Measurements from ENCODE around the gene DSE. TPM values are rescaled to one million over a fixed set of nuclear protein-coding genes. Genes with fewer than 3 reads are reported as not detected.
A peak's percentile ranks its signal among the peaks of the same experiment; 100 is the strongest.

Gene DSE
- total RNA-seq, 1 experiment from 2014 or later: 38.5 TPM

GRCh38 chr6:116371120-116371917, 572 bp downstream of the DSE start (continued):
- TF ChIP-seq, protein P1, sequence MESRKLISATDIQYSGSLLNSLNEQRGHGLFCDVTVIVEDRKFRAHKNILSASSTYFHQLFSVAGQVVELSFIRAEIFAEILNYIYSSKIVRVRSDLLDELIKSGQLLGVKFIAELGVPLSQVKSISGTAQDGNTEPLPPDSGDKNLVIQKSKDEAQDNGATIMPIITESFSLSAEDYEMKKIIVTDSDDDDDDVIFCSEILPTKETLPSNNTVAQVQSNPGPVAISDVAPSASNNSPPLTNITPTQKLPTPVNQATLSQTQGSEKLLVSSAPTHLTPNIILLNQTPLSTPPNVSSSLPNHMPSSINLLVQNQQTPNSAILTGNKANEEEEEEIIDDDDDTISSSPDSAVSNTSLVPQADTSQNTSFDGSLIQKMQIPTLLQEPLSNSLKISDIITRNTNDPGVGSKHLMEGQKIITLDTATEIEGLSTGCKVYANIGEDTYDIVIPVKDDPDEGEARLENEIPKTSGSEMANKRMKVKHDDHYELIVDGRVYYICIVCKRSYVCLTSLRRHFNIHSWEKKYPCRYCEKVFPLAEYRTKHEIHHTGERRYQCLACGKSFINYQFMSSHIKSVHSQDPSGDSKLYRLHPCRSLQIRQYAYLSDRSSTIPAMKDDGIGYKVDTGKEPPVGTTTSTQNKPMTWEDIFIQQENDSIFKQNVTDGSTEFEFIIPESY (IDR thresholded peaks at IDR 0.05; ENCODE audit: extremely low read depth, insufficient replicate concordance, low read length): no peak

GRCh38 chr6:116371918-116372209, 1.1 kb downstream of the DSE start:
- TSS peak; percentile 47 for BruUV-seq (replicated peaks)
- CTCF ChIA-PET: no interaction called here
- POLR2A ChIA-PET: interaction anchor here (1.1 to 1.2 kb wide), 3 partner anchors 13 to 33 kb away, joined by 3 to 4 read pairs (median 3); no protein-coding TSS in a partner anchor
- ATAC-seq (no peak), DNase-seq (ENCODE audit: low read depth, low spot score) (no peak)
- 0 out of 2 replicates have a peak, but pooled peaks have one; percentile 11 for TF ChIP-seq EGR1 (IDR thresholded peaks at IDR 0.05; ENCODE audit: low read depth)
- no peak for TF ChIP-seq RAD21 (IDR thresholded peaks at IDR 0.05; ENCODE audit: low read depth)
- H3K9me3 ChIP-seq (ENCODE audit: control insufficient read depth in 1 of 2, insufficient read depth in 1 of 2, low read depth in 1 of 2, low read length in 2 of 2): no peaks in the 10 kb centered on the region
- no peak overlapping the region for H2AFZ ChIP-seq (ENCODE audit: low read depth, low read length, poor library complexity, severe bottlenecking)
- no peaks in the 10 kb centered on the region for H4K20me1 ChIP-seq (ENCODE audit: insufficient read depth)
- H3K36me3 ChIP-seq (ENCODE audit: control insufficient read depth in 1 of 2, insufficient read depth in 2 of 2, low read length in 2 of 2): no peaks in the 10 kb centered on the region
- peaks cover 7 to 21% of the 10 kb centered on the region in 2 experiments for H3K4me1 ChIP-seq (ENCODE audit: control insufficient read depth in 1 of 2, insufficient read depth in 2 of 2, low read length in 2 of 2)
- peaks cover 38% of the 10 kb centered on the region for H3K79me2 ChIP-seq (ENCODE audit: insufficient read depth, low read length)
- H3K4me2 ChIP-seq (ENCODE audit: low read length): peak overlapping the region; percentile 93
- intact Hi-C loops (cut with micrococcal nuclease): no loop called here
- peak overlapping the region; percentile 74 to 84 for H3K4me3 ChIP-seq (replicated peaks in 1 of 2; ENCODE audit: low read depth in 1 of 2, low read length in 2 of 2)
- no peaks in the 10 kb centered on the region for H3K27me3 ChIP-seq (ENCODE audit: insufficient read depth, low read length)
- no peaks in the 10 kb centered on the region for H3K9me2 ChIP-seq (ENCODE audit: insufficient read depth)
- H3K27ac ChIP-seq (ENCODE audit: low read depth, low read length): peak overlapping the region; percentile 78; the same call in 1 of the 2 replicates
- peak overlapping the region; percentile 87 for H3K9ac ChIP-seq (ENCODE audit: low read length)
- RAD21 ChIA-PET (ENCODE audit: low non-redundant PET in 1 of 2, low total read pairs in 2 of 2, uncharacterized antibody in 2 of 2, unreplicated experiment in 2 of 2): no interaction called here

DNA sequence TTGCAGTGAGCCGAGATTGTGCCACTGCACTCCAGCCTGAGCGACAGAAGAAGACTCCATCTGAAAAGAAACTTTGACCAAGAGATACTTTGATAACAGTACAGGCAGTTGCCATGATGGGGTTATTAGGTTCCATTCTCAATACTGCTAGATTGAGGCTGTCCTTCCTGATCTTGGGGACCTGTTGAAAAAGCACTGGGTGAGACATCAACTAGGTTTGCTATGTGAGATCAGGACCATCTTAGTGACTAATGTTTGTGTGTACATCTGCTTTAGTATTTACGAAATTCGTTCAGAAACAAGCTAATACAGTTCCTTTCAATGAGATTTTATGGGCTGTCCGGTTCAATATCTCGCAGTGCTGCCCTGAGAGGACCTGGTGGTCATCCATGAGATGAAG, 2.6 kb downstream of the DSE start:
- ChIA-PET CTCF (no interaction called here), RAD21 (ENCODE audit: low non-redundant PET in 1 of 2, low total read pairs in 2 of 2, uncharacterized antibody in 2 of 2, unreplicated experiment in 2 of 2) (no interaction called here), POLR2A (no interaction called here)
- Histone ChIP-seq H3K4me3 (replicated peaks in 1 of 2; ENCODE audit: low read depth in 1 of 2, low read length in 2 of 2) (no peak overlapping the region), H4K20me1 (ENCODE audit: insufficient read depth) (no peaks in the 10 kb centered on the region), H3K9me3 (ENCODE audit: control insufficient read depth in 1 of 2, insufficient read depth in 1 of 2, low read depth in 1 of 2, low read length in 2 of 2) (no peaks in the 10 kb centered on the region), H3K4me2 (ENCODE audit: low read length) (no peak overlapping the region), H3K79me2 (ENCODE audit: insufficient read depth, low read length) (peaks cover 47% of the 10 kb centered on the region), H3K9ac (ENCODE audit: low read length) (no peak overlapping the region), H3K4me1 (ENCODE audit: control insufficient read depth in 1 of 2, insufficient read depth in 2 of 2, low read length in 2 of 2) (peaks cover 7 to 21% of the 10 kb centered on the region in 2 experiments), H3K27me3 (ENCODE audit: insufficient read depth, low read length) (no peaks in the 10 kb centered on the region), H2AFZ (ENCODE audit: low read depth, low read length, poor library complexity, severe bottlenecking) (no peak overlapping the region), H3K36me3 (ENCODE audit: control insufficient read depth in 1 of 2, insufficient read depth in 2 of 2, low read length in 2 of 2) (no peaks in the 10 kb centered on the region), H3K9me2 (ENCODE audit: insufficient read depth) (no peaks in the 10 kb centered on the region), H3K27ac (ENCODE audit: low read depth, low read length) (no peak overlapping the region)
- DNase-seq (ENCODE audit: low read depth, low spot score) (no peak), ATAC-seq (no peak)
- intact Hi-C loops (cut with micrococcal nuclease): no loop called here
- BruUV-seq (replicated peaks): no TSS peak
- TF ChIP-seq CEBPB (IDR thresholded peaks at IDR 0.05; ENCODE audit: low read depth) (no peak), EGR1 (IDR thresholded peaks at IDR 0.05; ENCODE audit: low read depth) (no peak), CBX3 (IDR thresholded peaks at IDR 0.05; ENCODE audit: low read depth) (no peak)
- TF ChIP-seq, protein P2, sequence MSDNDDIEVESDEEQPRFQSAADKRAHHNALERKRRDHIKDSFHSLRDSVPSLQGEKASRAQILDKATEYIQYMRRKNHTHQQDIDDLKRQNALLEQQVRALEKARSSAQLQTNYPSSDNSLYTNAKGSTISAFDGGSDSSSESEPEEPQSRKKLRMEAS (IDR thresholded peaks at IDR 0.05): no peak
